ENCODE data around the gene UBR4. TPM values are rescaled to one million over a fixed set of nuclear protein-coding genes. Genes with fewer than 3 reads are reported as not detected.

UBR4 gene
- total RNA-seq, 1 donor = 136 TPM

- H3K4me3 ChIP-seq (ENCODE audit: low read depth, low read length) = no peak overlapping the region
- TF ChIP-seq CTCF (IDR thresholded peaks at IDR 0.05; ENCODE audit: insufficient read depth, low read length) = no peak
- DNase-seq (ENCODE audit: low read depth) = no peak
Observed at GRCh38 chr1:19061343-19061742, 148.7 kb downstream of the UBR4 start.

GRCh38 chr1:19059773-19060172 is 150.3 kb downstream of the UBR4 start:
- no peak for TF ChIP-seq CTCF (IDR thresholded peaks at IDR 0.05; ENCODE audit: insufficient read depth, low read length)
- DNase-seq (ENCODE audit: low read depth) = no peak
- H3K4me3 ChIP-seq (ENCODE audit: low read depth, low read length) = no peak overlapping the region

DNA sequence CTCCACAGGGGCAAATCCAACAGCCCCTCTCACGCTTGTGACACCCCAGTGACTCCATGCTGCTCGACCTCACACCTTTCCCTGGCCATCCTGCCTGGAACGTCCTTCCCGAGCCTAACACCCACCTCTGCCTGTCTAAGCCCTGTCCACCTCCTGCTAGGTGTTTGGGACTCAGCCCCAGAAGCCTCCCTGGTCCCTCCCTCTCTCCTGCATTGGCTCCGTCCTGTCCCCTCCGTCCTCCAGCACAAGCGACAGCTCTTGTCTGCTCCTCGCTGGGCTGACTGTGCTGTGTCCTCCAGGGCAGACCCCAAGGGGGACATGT is 151.6 kb downstream of the UBR4 start:
- no peak for TF ChIP-seq CTCF (IDR thresholded peaks at IDR 0.05; ENCODE audit: insufficient read depth, low read length)
- DNase-seq (ENCODE audit: low read depth) = no peak
- H3K4me3 ChIP-seq (ENCODE audit: low read depth, low read length) = no peak overlapping the region

- DNase-seq (ENCODE audit: low read depth) = no peak
- H3K4me3 ChIP-seq (ENCODE audit: low read depth, low read length) = no peak overlapping the region
- no peak for TF ChIP-seq CTCF (IDR thresholded peaks at IDR 0.05; ENCODE audit: insufficient read depth, low read length)
Observed at GRCh38 chr1:19057784-19058475, 152.1 kb downstream of the UBR4 start.

DNA sequence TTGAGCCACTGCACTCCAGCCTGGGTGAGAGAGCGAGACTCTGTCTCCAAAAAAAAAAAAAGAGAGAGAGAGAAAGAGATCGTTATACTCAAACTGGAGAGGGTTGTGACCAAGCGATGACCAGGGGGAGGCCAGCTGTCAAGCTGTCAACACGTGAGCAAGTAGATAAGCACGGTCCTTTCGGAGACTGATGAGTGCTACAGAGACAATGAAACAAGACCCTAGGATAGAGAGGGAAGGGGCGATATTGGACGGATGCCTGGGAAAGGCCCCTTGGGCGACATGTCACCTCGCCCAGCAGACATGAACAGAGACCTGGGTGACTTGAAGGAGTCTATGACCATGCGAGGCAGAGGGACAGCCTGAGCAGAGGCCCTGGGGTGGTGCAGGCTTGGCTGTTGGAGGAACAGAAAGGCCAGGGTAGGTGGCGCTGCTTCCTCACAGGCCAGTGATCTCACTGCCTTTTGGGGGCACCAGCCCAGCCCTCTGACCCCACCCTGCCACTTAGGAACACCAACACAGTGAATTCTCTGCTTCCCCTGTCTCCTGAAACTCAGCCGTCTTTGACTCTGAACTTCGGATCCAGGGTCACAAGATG is 152.8 kb downstream of the UBR4 start:
- H3K4me3 ChIP-seq (ENCODE audit: low read depth, low read length) = no peak overlapping the region
- TF ChIP-seq CTCF (IDR thresholded peaks at IDR 0.05; ENCODE audit: insufficient read depth, low read length) = no peak
- DNase-seq (ENCODE audit: low read depth) = no peak

- no peak for DNase-seq (ENCODE audit: low read depth)
- H3K4me3 ChIP-seq (ENCODE audit: low read depth, low read length) = no peak overlapping the region
- TF ChIP-seq CTCF (IDR thresholded peaks at IDR 0.05; ENCODE audit: insufficient read depth, low read length) = no peak
Observed at GRCh38 chr1:19055701-19056100, 154.4 kb downstream of the UBR4 start.

DNA sequence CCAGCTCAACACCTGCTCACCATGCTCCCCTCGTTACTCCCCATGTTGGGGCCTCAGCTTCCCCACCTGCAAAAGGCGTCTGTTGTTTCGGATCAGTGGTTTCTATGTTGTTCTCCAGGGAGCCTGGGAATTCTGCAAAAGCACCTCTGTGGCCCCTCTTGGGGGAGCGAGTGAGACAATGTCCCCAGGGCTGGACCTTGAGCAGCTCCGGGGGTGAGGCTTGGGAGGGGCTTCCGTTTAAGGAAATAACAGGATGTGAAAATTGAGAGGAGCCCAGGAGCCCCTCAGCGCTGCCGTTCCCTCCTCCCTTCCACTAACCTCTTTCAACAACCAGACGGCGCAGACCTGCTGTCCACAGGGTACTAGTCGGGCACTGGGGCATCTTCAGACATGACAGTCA is 155.1 kb downstream of the UBR4 start:
- H3K4me3 ChIP-seq (ENCODE audit: low read depth, low read length) = no peak overlapping the region
- TF ChIP-seq CTCF (IDR thresholded peaks at IDR 0.05; ENCODE audit: insufficient read depth, low read length) = no peak
- no peak for DNase-seq (ENCODE audit: low read depth)

Data from fibroblast of the aortic adventitia (primary cell).